ENCODE results near the gene WNK3.

WNK3 gene

DNA sequence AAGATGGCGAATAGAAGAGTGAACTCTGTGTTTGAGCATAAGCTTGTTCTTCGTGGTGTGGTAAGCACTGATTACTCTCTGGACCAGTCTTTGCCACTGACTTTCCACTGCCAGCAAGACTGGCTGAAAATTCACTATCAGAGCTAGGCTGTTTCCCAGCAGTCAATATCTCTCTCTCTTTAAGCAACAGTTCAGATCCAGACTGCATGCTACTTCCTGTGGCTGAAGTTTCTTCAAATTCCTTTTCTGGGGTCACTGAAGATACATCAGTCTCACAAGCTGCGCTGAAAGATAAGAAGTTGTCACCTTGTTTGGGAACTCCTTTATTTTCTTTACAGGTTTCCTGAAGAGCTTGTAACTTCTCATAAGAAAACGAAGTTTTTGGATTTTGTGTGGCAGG, 120.8 kb downstream of the WNK3 start:
- no peak for DNase-seq

DNA sequence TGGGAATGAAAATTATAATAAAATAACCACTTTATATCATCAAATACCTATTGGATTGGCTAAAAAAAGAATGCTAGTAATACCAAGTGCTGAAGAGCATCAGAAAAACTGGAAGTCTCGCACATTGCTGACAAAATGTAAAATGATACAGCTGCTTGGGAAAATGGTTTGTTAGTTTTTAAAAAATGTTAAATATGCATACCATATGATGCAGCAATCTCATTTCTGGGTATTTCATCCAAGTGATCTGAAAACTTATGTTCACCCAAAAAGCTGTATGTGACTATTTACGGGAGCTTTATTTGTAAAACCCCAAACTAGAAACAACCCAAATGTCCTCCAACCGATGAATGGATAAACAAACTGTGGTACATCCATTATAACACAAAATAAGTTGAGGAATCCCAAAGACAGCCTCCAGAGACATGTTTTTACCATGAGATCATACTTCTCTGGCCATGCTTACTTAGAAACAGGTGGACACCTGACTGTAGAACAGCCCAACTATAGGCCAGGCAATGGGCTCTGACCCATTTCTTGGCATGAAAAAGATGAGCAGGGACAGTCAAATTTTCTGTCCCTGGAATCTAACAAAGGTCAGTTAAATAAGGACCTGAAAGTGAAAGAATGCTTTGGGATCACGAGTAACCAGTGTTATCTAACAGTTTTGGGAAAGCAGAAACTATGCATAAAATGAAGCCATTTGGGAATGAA, 127.3 kb downstream of the WNK3 start:
- DNase-seq: no peak

DNA sequence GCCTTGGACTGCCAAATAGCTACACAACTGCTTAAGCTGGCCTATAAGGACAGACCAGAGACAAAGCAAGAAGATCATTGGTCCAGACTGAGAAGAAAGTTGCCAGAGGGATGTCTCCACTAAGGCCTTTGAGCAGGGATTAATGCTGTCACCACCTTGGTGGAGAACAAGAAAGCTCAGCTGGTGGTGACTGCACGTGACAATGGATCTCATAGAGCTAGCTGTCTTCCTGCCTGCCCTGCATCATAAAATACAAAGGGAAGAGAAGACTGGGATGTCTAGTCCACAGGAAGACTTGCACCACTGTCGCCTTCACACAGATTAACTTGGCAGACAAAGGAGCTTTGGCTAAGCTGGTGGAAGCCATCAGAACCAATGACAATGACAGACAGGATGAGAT, 134.3 kb downstream of the WNK3 start:
- no peak for DNase-seq

DNA sequence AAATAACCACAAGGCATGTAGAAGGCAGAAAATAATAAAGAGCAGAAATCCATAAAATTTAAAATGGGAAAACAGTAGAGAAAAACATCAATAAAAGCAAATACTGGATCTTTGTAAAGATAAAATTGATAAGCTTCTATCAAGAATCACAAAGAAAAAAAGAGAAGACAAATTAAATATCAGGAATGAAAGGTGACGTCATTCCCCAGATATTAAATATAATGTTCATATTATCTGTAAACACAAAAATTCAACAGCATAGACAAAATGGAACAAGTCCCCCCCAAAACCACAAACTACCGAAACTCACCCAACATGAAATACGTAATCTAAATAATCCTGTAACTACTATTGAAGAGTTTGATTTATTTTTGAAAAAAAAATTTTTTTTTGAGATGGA, 144.2 kb downstream of the WNK3 start:
- no peak for DNase-seq

DNA sequence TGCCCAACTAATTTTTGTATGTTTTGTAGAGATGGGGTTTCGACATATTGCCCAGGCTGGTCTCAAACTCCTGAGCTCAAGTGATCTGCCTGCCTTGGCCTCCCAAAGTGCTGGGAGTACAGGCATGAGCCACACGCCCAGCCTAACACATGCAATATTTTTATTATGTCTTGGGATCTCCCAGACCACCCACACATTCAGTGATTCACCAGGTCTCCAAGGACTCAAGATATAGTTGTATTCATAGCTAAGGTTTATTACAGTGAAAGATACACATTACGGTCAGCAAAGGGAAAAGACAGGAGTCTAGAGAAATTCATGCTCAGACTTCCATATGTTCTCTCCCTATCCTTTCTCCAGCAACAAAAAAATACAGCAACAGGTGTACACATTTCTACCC, 149.3 kb downstream of the WNK3 start:
- no peak for DNase-seq

DNA sequence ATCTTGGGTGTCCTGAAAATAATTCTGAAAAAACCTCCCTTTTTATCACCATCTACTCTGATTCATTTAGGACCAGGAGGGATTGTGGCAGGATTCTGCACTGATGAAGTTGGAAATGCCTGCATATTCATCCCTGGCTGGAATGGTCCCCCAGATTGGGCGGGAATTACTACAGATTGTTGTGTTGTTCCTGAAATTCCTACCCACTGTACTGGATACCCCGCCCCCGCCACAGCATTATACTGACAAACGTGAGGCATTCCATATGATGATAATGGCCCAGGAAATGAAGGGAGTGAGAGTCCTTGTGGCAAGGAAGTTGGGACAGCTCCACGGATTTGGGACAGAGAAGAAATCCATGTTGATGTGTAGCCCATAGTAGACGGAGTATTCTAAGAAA, 159.6 kb downstream of the WNK3 start:
- no peak for DNase-seq

DNA sequence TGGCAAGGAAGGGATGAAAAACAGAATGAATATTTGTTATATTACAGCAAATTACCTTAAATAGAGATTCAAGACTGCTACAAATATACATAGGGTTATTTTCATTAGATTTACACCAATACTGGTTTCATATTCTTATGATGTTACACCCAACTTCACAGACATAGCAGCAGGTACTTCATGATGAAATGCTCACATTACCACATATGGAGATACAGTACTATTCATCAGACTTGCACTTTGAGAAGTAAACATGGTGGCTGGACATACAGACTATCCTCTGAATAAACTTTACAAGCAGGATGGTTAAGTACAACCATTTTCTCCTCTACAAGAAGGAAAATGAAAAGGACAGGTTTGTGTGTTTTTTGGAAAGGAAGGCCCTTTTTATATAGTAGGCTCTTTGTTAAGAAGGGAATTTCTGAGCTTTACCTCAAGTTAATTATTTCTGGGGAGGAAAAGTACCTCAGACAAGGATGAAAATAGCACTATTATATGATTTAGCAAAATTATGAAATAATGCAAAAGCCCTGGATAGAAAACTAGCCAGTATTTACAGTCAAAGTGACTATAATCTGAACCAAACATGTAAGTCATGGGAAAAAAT, 162.8 kb downstream of the WNK3 start:
- no peak for DNase-seq

DNA sequence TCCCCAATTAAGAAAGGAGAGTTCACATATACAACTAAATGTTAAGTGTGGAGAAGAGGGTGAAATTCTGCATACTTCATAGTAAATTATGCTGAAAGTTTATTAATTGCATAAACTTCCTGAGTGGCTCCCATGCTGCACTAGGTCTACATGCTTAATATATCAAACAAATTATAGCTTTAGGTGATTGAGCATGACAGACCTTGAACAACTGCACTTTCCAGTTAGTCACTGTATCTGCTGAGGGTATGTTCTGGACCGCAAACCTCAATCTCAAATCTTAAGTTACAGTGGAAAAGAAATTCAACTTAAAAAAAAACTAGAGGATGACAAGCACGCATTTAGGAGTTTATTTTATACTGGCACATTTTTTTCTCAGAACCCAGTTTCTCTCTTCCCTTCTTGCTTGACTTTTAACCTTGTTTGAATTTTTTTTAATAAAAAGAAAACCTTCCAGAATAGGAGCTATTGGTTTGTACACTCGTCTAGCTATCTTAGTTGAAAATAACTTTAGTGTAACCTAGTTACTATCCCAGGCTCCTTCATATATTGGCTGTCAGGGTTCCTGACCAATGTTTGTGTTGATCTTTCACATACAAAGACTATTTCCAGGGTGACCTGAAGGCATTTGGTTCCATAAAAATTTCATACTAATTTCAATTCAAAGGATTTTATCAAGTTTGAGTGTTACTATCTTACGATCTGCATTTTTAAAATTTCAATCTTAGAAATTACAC, 164.6 kb downstream of the WNK3 start:
- no peak for DNase-seq

DNA sequence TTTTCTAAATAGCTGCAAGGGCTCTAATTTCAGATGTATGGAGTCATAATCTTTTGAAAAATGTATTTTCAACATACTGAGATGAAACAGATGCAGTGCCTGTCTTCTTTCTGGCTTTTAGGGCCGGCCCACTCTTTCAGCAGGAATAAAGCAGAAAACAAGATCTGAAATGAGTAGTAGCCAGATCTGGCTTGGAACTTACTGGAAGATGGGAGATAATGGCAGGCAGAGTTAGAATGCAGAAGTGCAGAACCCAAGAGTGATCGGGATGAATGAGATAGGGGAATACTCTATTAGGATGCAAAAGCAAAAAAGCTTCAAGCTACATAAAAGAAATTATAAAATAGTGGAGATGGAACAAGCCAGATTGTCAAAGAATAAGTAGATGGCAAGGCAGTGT, 173.4 kb downstream of the WNK3 start:
- DNase-seq: no peak

DNA sequence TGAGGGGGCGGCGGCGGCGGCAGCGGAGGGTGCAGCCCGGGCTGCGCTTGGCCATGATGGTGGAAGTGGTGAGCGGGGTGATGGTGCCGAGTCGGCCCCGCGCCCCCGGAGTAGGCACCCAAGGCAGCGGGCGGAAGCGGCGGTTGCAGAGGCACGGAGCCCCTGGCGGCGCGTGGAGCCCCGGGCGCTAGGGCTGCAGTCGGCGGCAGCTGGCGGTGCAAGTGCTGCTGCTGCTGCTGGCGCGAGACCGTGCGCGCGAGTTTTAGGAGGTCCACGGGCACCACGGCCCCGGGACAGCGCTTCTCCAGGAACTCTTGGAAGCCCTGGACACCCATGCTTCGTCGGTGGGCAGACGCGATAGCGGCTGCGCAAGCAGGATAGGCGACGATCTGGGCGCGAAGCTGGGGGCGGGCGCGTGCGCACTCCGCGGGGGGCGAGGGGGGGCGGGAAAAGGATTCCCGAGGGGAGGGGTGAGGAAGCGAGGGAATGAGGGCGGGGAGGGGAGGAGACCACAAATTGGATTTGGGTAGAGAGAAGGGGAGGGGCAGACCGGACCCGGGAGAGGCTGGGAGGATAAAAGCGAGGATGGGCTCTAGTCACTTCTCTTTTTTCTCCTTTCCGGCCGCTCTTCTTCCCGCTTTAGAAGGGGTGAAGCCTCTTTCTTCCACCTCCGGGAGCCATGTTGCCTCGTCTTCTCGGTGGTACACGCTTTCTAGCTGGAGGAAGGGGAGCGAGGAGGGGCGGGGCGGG, 174.8 kb downstream of the WNK3 start, which contains the start of gene FAM120C:
Gene FAM120C, minus strand, starts transcription at position 391 of the 750 bp plus-strand sequence. Its CDS starts 56 bp downstream, at position 335.
- DNase-seq: peak; percentile 59 to 75

DNA sequence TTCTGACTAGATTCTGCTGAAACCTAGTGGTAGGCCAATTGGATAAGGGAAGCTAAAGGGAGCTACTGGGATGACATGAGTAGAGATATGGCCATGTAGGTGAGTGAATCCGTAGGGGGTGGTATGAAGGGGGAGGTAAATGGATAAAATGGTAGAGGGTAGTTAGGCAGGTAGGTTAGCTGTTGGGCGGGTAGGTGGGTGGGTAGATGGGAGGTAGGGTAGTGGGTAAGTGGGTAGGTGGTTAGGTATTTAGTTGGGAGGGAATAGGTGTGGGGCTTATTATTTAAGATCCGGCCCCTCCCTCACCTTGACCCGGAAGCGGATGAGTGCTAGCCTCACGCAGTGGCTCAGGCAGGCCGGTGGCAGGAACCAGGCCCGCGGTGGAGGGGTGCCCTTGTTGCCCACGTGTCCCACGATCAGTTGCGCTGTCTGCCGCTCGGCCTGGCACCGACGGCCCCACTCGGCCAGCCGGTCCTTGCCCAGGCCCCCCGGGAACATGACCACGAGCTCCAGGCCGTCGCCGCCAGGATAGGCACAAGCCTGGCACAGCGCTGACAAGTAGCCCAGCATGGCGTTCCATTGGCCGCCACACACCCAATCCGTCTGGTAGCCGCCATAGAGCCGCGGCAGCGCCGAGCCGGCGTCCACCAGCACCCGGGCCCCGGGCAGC, 175.5 kb downstream of the WNK3 start:
- DNase-seq: peak; percentile 25 to 53

DNA sequence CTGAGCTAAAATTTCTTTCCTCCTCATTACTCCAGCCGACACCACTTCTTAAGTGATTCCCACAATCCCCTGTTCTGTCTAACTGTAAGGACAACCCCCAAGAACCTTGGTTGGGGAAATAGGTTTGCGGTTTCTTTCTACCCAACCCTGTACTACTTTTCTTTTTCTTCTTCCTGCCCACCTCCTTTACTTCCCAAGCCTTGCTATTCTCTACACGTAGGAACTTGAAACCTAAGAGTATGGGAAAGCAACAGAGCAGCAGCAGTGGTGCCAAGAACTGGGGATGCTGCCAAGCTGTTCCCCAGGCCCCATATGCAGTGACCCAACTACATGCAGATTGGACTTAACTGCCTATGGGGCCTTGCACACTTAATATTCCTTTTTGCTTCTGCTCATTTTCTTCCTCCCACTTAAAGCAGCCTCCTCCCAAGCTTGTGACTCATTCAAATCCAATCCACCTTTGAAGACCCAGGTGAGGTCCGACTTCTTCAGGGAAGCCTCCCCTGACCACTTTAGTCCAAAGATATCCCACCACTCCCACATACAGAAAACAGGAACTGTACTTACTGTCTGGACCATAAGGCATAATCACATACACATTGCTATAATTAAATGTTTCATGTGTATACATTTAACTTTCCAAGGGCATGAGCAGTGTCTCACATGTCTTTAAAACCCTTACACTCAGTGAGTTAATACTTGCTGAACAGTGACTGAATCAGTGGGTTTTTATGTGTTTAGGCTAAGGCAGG, 176.5 kb downstream of the WNK3 start:
- no peak for DNase-seq

DNA sequence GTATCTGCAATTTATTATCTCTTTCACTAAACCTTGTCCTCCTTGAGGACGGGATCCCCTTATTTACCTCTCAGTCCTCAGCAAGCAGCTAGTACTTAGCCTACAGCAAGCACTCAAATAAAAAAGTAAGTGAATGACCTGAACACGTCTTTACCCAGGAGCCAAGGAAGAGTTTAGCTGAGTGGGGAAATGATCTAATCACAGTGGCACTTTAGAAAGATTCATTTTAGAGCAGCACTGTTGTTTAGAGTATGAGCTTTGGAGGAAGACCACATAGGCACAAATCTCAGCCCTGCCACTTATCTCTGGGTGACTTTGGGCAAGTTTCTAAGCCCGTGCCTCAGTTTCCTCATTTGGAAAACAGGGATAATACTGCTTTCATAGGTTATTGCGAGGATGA, 177.4 kb downstream of the WNK3 start:
- DNase-seq: no peak

DNA sequence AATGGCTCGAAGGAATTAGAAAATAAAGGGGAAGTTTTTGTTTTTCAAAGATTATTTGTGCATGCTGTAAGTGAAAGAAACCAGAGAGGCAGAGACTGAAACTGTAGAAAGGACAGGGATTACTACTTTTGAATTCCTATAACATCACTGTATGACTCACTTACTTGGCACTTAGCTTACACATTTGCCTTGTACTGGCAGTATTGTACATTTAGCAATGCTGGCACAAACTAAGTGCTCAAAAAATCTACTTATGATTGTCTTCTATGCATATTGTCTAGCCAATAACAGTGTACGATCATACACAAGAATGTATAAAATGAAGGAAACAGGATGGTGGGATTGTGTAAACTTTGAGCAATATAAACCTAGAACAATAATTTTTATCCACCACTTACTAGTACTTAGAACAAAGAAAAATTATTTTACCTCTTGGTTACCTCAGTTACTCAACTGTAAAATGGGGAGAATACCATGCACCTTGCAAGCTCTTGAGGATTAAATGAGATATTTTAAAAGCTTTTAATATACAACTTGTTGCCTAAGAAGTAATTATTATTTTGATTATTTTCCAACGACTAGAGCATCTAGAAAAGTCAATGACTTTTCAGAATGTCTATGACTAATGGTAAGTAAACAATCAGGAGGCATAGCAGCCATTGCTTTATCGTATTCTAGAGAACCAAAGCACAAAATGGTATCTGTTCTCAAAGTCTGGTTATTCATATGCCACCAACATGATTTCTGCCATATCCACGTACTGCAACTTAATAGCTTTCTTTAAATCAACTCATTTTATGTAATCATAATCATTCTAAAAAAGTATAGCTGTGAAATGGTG, 179.5 kb downstream of the WNK3 start:
- peak in 1 of 2 donors; percentile 12 for DNase-seq

DNA sequence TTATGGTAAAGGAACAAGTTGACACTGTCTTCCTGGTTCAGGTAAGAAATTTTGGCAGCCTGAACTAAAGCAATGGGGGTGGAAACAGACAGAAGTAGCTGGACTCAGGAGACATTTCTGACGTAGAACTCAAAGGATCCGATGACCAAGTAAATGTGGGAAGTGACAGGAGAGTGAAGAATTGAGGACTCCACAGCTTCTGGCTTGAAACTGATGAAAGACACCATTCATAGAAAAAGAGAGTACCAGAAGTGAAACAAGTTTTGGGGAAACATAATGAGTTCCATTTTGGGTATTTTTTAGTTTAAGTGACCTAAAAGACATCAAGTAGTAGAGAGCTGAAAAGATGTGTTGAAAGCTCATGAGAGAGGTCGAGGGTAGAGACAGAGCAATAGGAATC, 180.5 kb downstream of the WNK3 start:
- DNase-seq: peak in 1 of 2 donors; percentile 4

DNA sequence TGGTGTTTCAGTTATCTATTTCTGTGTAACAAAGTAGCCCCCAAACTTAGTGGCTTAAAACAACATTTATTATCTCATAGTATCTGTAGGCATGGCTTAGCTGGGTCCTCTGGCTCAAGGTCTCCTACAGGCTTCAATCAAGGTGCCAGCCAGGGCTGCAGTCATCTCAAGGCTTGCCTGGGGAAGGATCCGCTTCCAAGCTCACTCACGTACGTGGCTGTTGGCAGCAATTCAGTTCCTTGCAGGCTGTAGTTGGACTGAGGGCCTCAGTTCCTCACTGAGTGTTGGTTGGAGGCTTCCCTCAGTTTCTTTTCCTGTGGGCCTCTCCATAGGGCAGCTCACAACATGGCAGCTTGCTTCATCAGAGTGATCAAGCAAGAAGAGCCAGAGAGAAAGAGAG, 184.1 kb downstream of the WNK3 start:
- no peak for DNase-seq

DNA sequence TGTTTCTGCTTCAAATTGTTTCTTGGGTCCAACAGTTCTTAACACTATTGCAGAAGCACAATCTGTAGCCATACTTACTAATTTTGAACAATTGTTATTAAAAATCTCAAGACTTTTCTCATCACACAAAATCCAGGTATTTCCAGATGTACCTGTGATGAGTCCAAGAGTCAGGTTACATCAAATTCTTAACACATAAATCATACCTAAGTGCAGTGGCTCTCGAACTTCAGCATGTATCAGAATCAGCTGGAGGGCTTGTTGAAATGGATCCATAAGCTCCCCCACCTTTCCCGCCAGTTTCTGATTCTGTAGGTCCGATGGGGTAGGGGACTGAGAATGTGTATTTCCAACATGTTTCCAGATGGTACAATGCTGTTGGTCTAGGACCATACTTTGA, 185.4 kb downstream of the WNK3 start:
- no peak for DNase-seq

DNA sequence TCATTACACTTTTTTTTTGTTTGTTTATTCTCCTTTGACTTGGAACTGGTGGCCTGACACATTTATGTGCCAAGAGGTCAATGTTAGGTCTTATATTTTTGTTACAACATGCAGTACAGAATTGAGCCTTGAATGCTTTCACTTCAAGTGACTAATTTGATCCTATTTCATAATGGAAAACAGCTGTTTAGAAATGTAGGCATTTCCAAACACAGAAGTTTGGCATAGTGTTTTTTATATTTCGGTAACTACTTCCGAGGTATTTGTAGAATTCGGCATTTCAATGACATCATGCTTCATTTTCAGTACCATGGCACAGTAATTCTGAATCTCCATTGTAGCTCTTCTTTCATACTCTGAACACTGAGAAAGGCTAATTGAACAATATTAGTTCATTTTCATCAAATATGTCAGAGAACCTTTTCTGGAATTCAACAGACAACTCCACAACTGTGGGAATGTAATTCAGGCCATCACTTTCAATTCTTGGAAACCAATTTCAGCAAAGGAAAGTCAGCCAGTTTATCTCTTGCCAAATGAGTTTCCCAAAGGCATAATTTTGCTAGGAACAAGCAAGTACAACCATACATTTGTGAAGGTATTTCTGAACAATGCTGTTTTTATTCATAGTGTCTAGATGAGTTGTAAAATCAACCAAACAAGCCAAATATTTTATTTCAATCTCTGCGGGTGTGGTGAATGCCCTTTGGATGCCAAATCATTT, 186.2 kb downstream of the WNK3 start:
- peak in 1 of 2 donors; percentile 3 for DNase-seq

DNA sequence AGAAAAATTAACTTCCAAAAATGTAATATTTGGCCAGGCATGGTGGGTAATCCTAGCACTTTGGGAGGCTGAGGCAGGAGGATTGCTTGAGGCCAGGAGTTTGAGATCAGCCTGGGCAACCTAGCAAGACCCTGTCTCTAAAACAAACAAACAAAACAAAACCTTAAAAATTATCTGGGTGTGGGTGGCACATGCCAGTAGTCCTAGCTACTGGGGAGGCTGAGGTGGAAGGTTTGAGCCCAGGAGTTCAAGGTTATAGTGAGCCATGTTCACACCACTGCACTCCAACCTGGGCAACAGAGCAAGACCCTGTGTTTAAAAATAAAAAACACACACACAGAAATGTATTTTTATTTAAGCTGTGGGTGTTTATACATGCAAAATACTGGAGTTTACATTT, 186.8 kb downstream of the WNK3 start:
- no peak for DNase-seq

DNA sequence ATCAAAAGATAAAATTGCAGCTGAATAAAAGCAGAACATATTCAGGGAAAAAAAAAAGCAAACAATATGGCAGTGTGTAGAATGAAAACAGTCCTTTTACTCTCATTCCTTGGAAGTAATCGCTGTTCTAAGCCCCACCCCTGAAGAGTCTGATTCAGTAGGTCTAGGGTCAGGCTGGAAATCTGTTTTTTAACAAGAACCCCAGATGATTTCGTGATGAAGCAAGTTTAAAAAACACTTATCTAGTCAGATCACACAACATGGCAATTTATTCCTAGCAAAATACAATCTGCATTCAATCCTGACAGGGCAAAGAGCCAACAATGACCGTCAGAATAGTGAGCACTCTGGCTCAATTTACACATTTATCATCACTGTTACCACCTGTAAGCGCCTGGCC, 190.9 kb downstream of the WNK3 start:
- no peak for DNase-seq

Measured in inflammatory macrophage (primary cell).